HepG2 (cell line): Measurements from ENCODE around the gene IL27RA. TPM values are rescaled to one million over a fixed set of nuclear protein-coding genes. Genes with fewer than 3 reads are reported as not detected.

ENCODE experiments used
- E2F1 ChIP-seq: sonication (generic); formaldehyde crosslinking; IDR thresholded peaks from 2 replicates; pipeline ENCODE4 v1.5.0; 2020; ENCODE audit warnings: missing genetic modification reagents
- EP300 ChIP-seq, 3 experiments: sonication (generic) in 1 of 3; formaldehyde crosslinking in 1 of 3; IDR thresholded peaks; 2 replicates each; pipeline versions ENCODE4 v1.5.1 to v1.6.1; 2011 to 2020; ENCODE audit warnings: low read depth in 2 of 3, low read length in 2 of 3, borderline replicate concordance in 1 of 3, improper control_type of control experiment in 1 of 3, mild to moderate bottlenecking in 1 of 3, missing genetic modification reagents in 1 of 3, moderate library complexity in 1 of 3
- HMGXB3 ChIP-seq: sonication (generic); formaldehyde crosslinking; IDR thresholded peaks from 2 replicates; pipeline ENCODE4 v1.4.0; 2020; ENCODE audit warnings: missing genetic modification reagents, borderline replicate concordance
- HNF4A ChIP-seq: sonication (generic); formaldehyde crosslinking; IDR thresholded peaks from 2 replicates; pipeline ENCODE4 v1.4.0; 2020; ENCODE audit warnings: missing genetic modification reagents
- ISL2 ChIP-seq: sonication (generic); formaldehyde crosslinking; IDR thresholded peaks from 2 replicates; pipeline ENCODE4 v1.5.0; 2020; ENCODE audit warnings: missing genetic modification reagents
- JARID2 ChIP-seq: sonication (generic); formaldehyde crosslinking; IDR thresholded peaks from 2 replicates; pipeline ENCODE4 v1.8.1; 2023; ENCODE audit warnings: missing genetic modification reagents, inconsistent platforms; ENCODE audit not compliant: insufficient replicate concordance
- KLF6 ChIP-seq: IDR thresholded peaks from 2 replicates; pipeline ENCODE4 v1.8.0; 2016; ENCODE audit warnings: missing biosample characterization, missing genetic modification reagents
- POGZ ChIP-seq: sonication (generic); formaldehyde crosslinking; IDR thresholded peaks from 2 replicates; pipeline ENCODE4 v1.4.0; 2020; ENCODE audit warnings: mild to moderate bottlenecking, missing genetic modification reagents
- SIX4 ChIP-seq: sonication (generic); formaldehyde crosslinking; IDR thresholded peaks from 2 replicates; pipeline ENCODE4 v1.4.0; 2020; ENCODE audit warnings: missing genetic modification reagents
- SNAPC2 ChIP-seq: sonication (generic); formaldehyde crosslinking; IDR thresholded peaks from 2 replicates; pipeline ENCODE4 v1.8.1; 2022; ENCODE audit warnings: mild to moderate bottlenecking, missing genetic modification reagents
- TCF12 ChIP-seq, 2 experiments: fragments of 450-650 bp in 1 of 2; sonication (generic) in 1 of 2; formaldehyde crosslinking in 1 of 2; IDR thresholded peaks; 2 replicates each; pipeline versions ENCODE4 v1.6.1 to v1.8.0; 2017 to 2022; ENCODE audit warnings: antibody characterized with exemption in 1 of 2, mild to moderate bottlenecking in 1 of 2, missing genetic modification reagents in 1 of 2, moderate library complexity in 1 of 2
- WIZ ChIP-seq: sonication (generic); formaldehyde crosslinking; IDR thresholded peaks from 2 replicates; pipeline ENCODE4 v1.5.1; 2020; ENCODE audit warnings: mild to moderate bottlenecking, missing genetic modification reagents
- ZBTB20 ChIP-seq: sonication (generic); formaldehyde crosslinking; IDR thresholded peaks from 2 replicates; pipeline ENCODE4 v1.8.1; 2023; ENCODE audit warnings: missing genetic modification reagents, low read depth, mild to moderate bottlenecking, borderline replicate concordance
- ZBTB43 ChIP-seq: sonication (generic); formaldehyde crosslinking; conservative IDR thresholded peaks from 2 replicates; pipeline ENCODE4 v1.4.0; 2020; ENCODE audit warnings: missing genetic modification reagents
- ZNF333 ChIP-seq: sonication (generic); formaldehyde crosslinking; IDR thresholded peaks from 2 replicates; pipeline ENCODE4 v1.4.0; 2020; ENCODE audit warnings: mild to moderate bottlenecking, missing genetic modification reagents, borderline replicate concordance
- ZNF362 ChIP-seq: sonication (generic); formaldehyde crosslinking; IDR thresholded peaks from 2 replicates; pipeline ENCODE4 v1.4.0; 2020; ENCODE audit warnings: missing genetic modification reagents, mild to moderate bottlenecking, borderline replicate concordance
- ZNF550 ChIP-seq: sonication (generic); formaldehyde crosslinking; IDR thresholded peaks from 2 replicates; pipeline ENCODE4 v1.4.0; 2020; ENCODE audit warnings: mild to moderate bottlenecking, missing genetic modification reagents, borderline replicate concordance
- polyA plus RNA-seq, 8 experiments: library from polyadenylated mRNA; depleted of rRNA in 3 of 8; stranded (reverse) in 7 of 8; unstranded in 1 of 8; fragments of >200 nt; fragmentation: Illumina TruSeq in 4 of 8; extraction: Trizol in 4 of 8; gene quantifications; 2 replicates each; pipeline versions ENCODE4 v1.2.1 to v1.2.3, GENCODE V29; 2011 to 2016; ENCODE audit warnings: low read depth in 4 of 8, missing spikeins in 1 of 8, mixed read lengths in 1 of 8; ENCODE audit not compliant: insufficient read depth in 1 of 8
- total RNA-seq, 5 experiments: library from RNA; depleted of rRNA; stranded (reverse); fragments of >200 nt; fragmentation: Illumina TruSeq; extraction: Trizol; gene quantifications; 2 replicates each; pipeline ENCODE4 v1.2.3, GENCODE V29; 2016; ENCODE audit warnings: low read depth in 1 of 5
- TF ChIP-seq, protein P1 (sequence below): sonication (generic); formaldehyde crosslinking; IDR thresholded peaks from 2 replicates; pipeline ENCODE4 v1.5.1; 2020; ENCODE audit warnings: mild to moderate bottlenecking, moderate library complexity, missing genetic modification reagents

IL27RA gene
- total and polyA plus RNA-seq, 2 of the 13 experiments (the other 11 are each of a cell fraction or from before 2014, with no cell fraction given) = 3.5 to 8.1 TPM

DNA sequence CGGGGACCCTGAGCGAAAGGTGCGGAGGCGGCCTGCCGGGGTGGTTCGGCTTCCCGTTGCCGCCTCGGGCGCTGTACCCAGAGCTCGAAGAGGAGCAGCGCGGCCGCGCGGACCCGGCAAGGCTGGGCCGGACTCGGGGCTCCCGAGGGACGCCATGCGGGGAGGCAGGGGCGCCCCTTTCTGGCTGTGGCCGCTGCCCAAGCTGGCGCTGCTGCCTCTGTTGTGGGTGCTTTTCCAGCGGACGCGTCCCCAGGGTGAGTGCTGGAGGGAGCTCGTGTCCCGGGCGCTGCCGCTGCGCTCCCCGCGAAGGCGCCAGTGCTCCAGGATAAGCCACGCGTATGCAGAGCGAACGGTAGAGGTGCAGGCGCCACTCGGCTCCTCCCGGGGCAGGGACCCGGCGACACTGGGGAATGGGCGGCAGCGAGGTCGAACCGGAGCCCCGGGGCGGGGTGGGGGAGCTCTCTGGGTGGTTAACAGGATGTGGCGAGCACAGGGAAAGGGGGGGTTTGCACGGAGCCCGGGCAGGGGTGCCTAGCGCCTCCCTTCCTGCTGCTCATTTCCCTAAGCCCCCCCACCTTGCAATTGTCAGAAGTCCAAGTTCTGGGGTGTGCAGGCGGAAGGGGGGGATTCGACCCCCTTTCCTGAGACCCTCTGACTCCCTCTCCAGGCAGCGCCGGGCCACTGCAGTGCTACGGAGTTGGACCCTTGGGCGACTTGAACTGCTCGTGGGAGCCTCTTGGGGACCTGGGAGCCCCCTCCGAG, at the start of gene IL27RA (continued):
- TF ChIP-seq E2F1 (CRISPR knock-in tag) (no peak), POGZ (CRISPR knock-in tag) (0 out of 2 replicates have a peak, but pooled peaks have one; percentile 12), HNF4A (CRISPR knock-in tag) (peak; percentile 34; the same call in 1 of the 2 replicates), ZBTB20 (peak; percentile 54; the same call in 1 of the 2 replicates), EP300 (IDR thresholded peaks at IDR 0.05; ENCODE audit: low read depth in 2 of 2, low read length in 2 of 2) (no peak), EP300 (CRISPR knock-in tag; IDR thresholded peaks at IDR 0.05; ENCODE audit: borderline replicate concordance) (no peak), ZNF550 (CRISPR knock-in tag) (no peak), KLF6 (CRISPR knock-in tag) (no peak), ZNF333 (CRISPR knock-in tag) (peak; percentile 66; the same call in 1 of the 2 replicates), HMGXB3 (CRISPR knock-in tag) (no peak), ZNF362 (CRISPR knock-in tag) (no peak; the same call in 1 of the 2 replicates), WIZ (CRISPR knock-in tag) (0 out of 2 replicates have a peak, but pooled peaks have one; percentile 56), SNAPC2 (no peak), ZBTB43 (peak; percentile 5; the same call in 1 of the 2 replicates), TCF12 (IDR thresholded peaks at IDR 0.05) (no peak), TCF12 (CRISPR knock-in tag; IDR thresholded peaks at IDR 0.05) (no peak), JARID2 (CRISPR knock-in tag) (no peak), SIX4 (CRISPR knock-in tag) (no peak), ISL2 (CRISPR knock-in tag) (no peak)
- TF ChIP-seq, protein P1, sequence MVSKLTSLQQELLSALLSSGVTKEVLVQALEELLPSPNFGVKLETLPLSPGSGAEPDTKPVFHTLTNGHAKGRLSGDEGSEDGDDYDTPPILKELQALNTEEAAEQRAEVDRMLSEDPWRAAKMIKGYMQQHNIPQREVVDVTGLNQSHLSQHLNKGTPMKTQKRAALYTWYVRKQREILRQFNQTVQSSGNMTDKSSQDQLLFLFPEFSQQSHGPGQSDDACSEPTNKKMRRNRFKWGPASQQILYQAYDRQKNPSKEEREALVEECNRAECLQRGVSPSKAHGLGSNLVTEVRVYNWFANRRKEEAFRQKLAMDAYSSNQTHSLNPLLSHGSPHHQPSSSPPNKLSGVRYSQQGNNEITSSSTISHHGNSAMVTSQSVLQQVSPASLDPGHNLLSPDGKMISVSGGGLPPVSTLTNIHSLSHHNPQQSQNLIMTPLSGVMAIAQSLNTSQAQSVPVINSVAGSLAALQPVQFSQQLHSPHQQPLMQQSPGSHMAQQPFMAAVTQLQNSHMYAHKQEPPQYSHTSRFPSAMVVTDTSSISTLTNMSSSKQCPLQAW (CRISPR knock-in tag) = no peak
